Epithelial cell of esophagus (primary cell): ENCODE results near the gene OLFM2.
"Not testable (repeated sequence)": the region's sequence is repeated elsewhere in the genome, so short reads cannot be mapped to it uniquely, and the experiment has no call there.

ENCODE experiments used
- DNase-seq: peaks from one replicate; pipeline ENCODE4 v3.0.0; 2010; ENCODE audit warnings: low read depth
- H3K4me3 ChIP-seq: 2 replicates; pipeline ENCODE4 v1.5.1; 2011; ENCODE audit warnings: mild to moderate bottlenecking, low read length, control low read depth
- TF ChIP-seq, protein P1 (sequence below): IDR thresholded peaks from 2 replicates; pipeline ENCODE4 v1.5.1; 2011; ENCODE audit warnings: low read depth, mild to moderate bottlenecking, low read length, control low read depth, inconsistent platforms; ENCODE audit not compliant: insufficient read depth; ENCODE audit errors: missing control alignments

Gene OLFM2

DNA sequence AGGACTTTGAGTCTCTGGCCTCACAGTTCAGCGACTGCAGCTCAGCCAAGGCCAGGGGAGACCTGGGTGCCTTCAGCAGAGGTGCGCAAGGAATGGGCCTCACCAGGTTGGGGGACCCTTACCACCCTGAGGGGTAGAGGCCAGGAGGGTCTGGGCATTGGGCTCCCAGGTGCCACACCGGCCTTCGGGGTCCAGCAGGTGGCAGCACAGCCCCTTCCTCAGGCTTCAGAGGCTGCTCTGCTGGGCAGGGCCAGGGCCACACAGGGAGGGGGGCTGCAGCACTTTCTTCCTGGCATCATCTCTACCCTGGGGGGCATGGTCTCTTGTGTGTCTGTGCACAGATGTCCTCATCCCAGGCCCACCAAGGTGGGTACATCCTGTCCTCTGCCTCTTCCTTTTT is 88.3 kb downstream of the OLFM2 start:
- TF ChIP-seq, protein P1, sequence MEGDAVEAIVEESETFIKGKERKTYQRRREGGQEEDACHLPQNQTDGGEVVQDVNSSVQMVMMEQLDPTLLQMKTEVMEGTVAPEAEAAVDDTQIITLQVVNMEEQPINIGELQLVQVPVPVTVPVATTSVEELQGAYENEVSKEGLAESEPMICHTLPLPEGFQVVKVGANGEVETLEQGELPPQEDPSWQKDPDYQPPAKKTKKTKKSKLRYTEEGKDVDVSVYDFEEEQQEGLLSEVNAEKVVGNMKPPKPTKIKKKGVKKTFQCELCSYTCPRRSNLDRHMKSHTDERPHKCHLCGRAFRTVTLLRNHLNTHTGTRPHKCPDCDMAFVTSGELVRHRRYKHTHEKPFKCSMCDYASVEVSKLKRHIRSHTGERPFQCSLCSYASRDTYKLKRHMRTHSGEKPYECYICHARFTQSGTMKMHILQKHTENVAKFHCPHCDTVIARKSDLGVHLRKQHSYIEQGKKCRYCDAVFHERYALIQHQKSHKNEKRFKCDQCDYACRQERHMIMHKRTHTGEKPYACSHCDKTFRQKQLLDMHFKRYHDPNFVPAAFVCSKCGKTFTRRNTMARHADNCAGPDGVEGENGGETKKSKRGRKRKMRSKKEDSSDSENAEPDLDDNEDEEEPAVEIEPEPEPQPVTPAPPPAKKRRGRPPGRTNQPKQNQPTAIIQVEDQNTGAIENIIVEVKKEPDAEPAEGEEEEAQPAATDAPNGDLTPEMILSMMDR = peak; percentile 42
- H3K4me3 ChIP-seq = no peak overlapping the region
- no peak for DNase-seq

DNA sequence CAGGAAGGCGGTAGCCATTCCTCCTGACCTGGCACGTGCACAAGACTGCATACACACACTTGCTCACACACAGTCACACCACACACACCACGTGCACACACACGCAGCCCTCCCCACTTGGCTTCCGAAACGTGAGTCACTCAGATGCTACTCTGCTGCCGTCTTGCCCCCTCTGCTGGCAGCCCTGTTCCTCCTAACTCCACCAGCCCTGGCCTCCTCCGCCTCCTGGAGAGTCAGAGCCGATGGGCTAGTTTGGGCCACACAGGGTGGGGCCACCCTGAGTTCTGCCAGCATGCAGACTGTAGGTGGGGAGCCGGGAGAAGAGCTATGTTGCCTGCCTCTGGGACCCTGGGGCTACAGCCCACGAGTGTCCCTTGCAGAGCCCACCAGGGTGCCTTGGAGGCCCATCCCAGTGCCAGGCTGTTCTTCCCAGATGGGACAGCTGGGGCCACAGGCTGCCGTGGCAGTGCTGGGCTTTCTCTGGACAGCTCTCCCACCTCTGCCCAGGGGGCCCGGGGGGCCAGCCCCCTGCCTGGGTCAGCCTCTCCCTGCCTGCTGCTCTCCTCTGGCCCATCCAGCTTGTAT is 89.1 kb downstream of the OLFM2 start:
- TF ChIP-seq, protein P1 = peak; percentile 79
- DNase-seq = peak; percentile 91
- H3K4me3 ChIP-seq = no peak overlapping the region

DNA sequence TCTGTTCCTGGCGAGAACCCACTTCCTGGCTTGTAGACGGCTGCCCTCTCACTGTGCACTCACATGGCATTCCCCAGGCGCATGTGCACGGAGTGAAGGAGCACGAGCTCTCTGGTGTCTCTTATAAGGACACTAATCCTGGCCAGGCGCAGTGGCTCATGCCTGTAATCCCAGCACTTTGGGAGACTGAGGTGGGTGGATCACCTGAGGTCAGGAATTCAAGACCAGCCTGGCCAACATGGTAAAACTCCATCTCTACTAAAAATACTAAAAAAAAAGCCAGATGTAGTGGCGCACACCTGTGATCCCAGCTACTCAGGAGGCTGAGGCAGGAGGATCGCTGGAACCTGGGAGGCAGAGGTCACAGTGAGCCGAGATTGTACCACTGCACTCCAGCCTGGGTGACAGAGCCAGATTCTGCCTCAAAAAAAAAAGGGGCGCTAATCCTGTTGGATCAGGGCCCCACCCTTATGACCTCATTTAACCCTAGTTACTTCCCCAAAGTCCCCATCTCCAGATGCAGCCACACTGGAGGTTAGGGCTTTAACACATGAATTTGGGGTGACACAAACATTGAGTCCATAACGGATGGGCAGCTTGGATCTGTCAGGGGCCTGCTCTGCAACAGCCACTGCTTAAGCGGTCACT is 92.6 kb downstream of the OLFM2 start:
- not testable (repeated sequence) for DNase-seq, H3K4me3 ChIP-seq

DNA sequence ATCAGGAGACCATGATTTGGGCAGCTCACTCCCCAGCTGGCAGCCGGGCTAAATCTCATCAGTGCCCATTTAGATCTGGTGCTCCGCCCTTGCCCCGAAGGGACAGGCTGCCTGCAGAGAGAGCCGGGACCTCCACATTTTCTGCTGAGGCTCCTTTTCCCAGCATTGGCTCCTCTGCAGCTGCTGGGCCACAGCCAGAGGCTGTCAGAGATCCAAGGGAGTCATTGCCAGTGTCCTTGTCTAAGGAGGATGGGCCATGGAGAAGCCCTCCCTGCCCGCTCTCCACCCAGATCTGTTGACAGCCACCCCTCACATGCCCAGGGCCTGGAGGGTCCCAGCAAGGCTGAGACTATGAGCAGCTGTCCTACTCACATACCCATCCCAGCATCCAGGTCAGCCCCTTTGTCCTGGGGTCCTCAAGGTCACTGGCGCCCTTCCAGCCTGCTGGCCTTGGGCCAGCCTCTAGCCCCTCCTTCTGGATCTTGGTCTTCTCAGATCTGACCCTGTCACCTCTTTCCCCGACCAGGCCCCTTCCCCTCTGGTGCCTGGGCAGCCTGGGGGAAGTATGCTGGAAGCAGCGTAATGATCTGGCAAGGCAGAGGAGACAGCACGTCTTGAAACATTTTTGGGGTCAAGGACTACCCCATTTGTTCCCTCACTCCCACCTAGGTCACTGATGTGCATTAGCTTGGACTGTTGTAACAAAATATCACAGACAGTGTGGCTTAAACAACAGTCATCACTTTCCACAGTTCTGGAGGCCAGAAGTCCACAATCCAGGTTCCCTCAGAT is 93.3 kb downstream of the OLFM2 start:
- no peak overlapping the region for H3K4me3 ChIP-seq
- DNase-seq = no peak
- TF ChIP-seq, protein P1 = no peak

DNA sequence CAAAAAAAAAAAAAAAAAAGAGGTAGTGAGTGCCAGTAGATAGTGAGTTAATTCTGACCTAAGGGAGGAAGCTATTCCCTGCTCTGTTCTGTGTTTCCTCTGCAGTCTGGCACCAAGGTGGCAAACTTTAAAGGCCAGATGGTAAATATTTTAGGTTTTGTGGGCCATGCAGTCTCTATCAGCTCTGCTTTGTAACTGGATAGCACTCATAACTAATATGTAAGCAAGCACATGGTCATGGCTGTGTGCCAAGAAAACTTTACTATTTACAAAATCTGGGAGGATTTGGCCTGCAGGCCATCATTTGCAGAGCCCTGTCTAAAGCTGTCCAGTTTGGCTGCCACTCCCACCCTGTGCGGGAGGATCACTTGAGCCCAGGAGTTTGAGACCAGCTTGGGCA is 96.9 kb downstream of the OLFM2 start:
- H3K4me3 ChIP-seq = no peak overlapping the region
- no peak for DNase-seq
- TF ChIP-seq, protein P1 = no peak

DNA sequence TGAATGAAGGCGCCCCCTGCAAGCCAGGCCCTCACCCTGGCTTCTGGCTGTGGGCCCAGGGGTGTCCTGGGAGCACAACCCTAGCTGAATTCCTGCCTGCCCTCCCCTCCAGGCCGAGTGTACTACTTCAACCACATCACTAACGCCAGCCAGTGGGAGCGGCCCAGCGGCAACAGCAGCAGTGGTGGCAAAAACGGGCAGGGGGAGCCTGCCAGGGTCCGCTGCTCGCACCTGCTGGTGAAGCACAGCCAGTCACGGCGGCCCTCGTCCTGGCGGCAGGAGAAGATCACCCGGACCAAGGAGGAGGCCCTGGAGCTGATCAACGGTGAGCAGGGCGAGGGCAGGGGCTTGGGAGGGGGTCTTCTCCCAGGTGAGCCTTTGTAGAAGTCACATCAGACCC is 98.0 kb downstream of the OLFM2 start:
- TF ChIP-seq, protein P1 = no peak
- no peak overlapping the region for H3K4me3 ChIP-seq
- no peak for DNase-seq

DNA sequence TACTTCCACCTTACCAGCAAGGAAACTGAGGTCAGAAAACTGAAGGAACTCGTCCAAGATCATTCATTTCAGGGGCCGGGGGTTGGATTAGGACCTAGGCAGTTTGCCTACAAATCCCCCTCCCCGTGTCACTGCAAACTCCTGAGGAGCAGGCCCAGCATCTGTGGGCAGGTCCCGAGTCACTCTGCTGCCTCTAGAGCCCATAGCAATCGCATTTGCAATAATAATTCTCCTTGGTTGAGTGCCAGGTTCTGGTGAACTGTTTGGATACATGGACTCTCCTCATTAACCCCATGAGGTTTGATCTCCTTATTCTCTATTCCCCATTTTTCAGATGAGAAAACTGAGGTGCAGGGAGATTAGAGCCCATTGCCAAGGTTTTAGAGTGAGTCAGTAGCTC is 100.3 kb downstream of the OLFM2 start:
- TF ChIP-seq, protein P1 = peak; percentile 19
- peak overlapping the region; percentile 83 for H3K4me3 ChIP-seq
- peak; percentile 20 for DNase-seq
